SIG-M5 (cell line): ENCODE measurements around the gene LRRC63.
A peak's percentile ranks its signal among the peaks of the same experiment; 100 is the strongest.
"Not testable (repeated sequence)": the region's sequence is repeated elsewhere in the genome, so short reads cannot be mapped to it uniquely, and the experiment has no call there.

Experiments
- DNase-seq: peaks from one replicate; lab custom pipeline; 2025; lab: John Stamatoyannopoulos, UW

Gene LRRC63

DNA sequence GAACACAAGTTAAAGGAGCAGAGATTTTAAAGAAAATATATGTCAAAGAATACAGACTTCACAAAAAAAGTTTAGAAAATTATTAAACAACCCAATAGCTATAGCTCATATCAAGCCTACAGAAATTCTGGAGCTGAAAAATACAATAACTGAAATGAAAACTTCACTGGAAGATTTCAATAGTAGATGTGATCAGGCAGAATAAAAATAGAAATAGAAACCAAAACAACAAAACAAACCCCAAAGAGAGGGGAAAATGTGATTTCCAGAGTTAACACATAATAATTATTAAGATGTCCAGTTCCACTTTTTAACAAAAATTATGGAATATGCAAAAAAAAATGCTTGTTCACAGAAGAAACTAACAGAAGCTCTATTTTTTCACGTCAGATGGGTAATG, 23.6 kb downstream of the LRRC63 start:
- DNase-seq: no peak

DNA sequence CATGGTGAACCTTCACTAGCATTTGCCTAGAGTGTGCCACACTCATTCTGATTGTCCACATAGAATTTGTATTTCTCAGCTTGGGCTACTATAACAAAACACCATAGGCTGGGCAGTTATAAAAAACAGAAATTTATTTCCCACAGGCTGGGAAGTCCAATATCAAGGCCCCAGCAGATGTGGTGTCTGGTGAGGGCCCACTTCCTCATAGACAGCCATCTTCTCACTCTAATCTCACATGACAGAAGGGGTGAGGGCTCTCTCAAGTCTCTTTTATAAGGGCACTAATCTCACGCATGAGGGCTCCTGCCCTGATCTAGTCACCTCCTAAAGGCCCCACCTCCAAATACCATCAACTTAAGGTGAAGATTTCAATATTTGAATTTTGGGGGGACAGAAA, 53.6 kb downstream of the LRRC63 start:
- no peak for DNase-seq

DNA sequence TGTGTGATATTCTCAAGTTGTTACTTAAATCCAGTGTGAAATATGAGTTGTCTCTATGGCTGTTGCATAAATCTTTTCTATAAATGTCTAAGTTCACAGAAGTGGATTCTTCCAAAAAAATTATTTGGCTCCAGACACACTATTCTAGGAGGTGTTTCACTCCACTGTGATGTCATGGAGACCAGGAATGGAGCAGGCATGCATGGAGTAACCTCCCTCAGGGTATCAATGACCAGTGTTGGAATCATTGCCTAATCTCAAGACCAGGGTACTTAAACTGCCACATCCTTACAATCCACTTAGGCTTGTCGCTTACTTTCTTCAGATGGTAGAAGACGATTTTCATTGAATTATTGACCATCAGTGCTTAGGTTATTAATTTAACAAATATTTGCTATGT, 55.4 kb downstream of the LRRC63 start:
- DNase-seq: no peak

DNA sequence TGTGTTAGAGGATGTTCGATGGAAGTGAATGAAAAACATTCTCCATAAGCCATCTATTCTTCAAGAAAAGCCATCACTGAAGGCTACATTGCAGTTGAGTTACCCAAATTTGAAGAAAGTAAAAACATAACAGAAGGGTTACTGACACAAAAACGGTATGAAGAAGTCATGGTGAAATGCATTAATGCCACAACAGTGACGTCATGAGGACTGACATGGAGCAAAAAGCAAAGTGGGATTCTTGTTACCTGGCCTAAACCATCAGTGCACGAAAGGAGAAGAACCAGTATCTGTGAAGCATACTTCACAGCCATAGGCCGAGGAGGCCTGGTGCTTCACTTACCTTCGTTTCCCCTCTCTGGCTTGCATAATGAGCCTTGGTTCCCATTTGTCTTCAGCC, 58.7 kb downstream of the LRRC63 start:
- no peak for DNase-seq

DNA sequence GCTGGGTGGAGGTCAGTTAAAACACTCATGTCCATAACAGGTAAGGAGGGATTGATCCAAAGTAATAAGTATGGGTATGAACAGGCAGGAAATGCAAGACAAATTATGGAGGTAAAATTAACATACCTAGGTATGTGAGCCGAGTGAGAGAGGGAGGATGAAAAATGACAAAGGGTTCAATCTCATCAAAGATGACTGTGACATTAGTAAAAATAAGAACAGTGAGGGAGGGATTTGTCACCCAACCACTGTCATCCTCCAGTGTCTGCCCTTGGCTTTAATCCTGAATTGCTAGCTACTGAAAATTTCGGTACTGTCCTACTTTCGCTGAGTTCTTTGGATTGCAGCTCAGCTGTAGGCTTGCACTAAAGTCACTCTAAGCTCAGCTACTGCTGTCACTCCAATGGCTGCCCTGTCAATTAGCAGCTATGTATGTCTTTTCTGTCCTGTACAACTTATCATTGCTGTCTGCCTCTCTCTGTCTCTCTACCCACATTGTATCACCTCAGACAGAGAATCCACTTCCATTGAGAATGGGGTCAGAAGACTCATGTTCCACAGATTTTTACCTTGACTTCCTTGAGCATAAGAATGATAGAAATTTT, 62.5 kb downstream of the LRRC63 start:
- DNase-seq: no peak

DNA sequence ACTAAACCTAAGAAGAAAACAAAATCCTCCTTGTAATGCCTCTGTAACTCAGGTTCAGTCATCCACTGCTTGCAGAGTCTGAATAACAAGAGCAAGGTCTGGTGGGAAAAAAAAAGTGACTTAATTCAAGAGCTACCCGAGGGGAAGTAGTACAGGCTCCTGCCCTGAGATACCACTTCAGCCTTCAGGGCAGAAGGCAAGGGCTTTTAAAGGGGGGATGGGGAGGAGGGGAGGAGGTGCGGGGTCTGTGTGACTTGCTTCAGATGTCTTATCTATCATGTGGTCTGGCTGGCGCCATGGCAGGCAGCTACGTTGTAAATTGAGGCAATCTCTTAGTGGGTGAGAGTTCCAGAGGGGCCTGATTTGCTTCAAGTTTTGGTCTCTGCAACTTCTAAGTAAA, 66.7 kb downstream of the LRRC63 start:
- no peak for DNase-seq

DNA sequence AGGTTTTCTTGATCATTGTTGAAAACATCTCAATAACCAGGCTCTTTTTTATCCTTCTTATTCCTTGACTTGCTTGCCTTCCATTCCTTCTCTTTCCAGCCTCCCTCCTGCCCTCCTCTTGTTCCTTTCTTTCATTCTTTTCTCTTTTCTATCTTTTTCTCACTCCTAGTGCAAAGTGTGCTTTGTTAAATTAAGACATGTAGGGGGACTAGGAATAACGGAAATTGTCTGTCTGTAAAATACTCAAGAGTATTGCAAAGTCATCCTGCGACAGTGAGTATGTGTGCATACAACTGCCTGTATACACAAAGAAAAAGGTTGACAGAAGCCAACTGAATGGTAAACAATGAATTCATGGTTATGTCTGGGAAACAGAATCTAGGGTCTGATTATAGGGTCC, 70.1 kb downstream of the LRRC63 start:
- no peak for DNase-seq

DNA sequence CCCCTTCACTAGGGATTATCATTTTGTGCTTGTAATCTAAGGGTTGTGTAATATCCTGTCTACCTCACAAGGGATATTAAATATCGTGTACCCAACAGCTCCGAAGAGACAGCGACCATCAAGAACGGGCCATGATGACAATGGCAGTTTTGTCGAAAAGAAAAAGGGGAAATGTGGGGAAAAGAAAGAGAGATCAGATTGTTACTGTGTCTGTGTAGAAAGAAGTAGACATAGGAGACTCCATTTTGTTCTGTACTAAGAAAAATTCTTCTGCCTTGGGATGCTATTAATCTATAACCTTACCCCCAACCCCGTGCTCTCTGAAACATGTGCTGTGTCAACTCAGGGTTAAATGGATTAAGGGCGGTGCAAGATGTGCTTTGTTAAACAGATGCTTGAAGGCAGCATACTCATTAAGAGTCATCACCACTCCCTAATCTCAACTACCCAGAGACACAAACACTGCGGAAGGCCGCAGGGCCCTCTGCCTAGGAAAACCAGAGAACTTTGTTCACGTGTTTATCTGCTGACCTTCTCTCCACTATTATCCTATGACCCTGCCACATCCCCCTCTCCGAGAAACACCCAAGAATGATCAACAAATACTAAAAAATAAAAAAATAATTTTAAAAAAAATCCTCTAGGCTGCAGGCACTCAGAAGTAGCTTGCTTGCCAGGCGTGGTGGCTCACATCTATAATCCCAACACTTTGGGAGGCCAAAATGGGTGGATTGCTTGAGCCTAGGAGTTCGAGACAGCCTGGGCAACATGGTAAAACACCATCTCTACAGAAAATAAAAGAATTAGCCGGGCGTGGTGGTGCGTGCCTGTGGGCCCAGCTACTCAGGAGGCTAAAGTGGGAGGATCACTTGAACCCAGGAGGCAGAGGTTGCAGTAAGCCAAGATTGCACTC, 72.4 kb downstream of the LRRC63 start:
- not testable (repeated sequence) for DNase-seq

DNA sequence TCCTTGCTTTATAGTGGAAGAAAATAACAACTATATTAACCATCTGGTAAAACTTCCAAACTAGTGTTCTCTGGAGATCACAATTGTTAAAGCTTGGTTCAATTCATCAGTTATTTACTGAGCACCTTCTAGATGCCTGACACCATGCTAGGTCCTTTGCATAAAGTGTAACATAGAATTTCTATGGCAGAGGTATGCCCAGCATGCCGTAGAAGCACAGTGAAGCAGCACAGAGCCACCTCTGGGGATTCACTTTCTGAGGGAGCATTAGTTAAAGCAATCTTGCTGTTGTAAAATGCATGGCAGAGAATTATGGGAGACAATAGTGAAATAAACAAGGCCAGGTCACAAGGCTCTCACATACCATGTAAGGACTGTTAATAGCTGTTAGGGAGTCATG, 75.2 kb downstream of the LRRC63 start:
- DNase-seq: no peak

DNA sequence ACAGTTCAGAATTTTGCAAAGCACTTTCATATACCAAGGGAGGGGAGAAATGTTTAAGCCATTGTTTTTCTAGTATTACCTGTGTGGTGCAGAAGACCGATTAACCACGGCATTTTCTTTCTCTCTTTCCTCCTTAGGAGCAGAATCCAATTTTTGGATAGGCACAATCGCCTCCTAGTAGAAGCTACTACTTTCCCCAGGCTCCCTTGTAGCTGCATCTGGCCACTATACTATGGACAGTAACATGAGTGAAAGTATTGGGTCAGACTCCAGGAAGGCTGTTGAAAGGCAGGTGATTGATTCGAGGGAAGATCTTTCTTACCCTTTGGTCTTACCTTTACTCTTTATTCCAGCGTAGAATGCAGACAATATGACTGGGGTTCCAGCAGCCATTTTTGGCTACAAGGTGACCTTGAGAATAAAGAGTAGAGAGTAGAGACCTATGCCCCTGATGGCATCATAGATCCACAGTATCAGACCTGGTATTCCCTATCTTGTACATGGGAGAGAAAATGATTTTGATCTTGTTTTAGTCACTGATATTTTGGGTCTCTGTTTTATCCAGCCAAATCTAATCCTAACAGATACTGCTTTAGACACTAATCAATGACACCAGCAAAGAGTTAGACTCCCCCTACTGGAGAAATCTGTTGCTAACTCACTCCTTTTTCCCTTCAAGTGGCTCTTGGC, 77.0 kb downstream of the LRRC63 start:
- DNase-seq: no peak

DNA sequence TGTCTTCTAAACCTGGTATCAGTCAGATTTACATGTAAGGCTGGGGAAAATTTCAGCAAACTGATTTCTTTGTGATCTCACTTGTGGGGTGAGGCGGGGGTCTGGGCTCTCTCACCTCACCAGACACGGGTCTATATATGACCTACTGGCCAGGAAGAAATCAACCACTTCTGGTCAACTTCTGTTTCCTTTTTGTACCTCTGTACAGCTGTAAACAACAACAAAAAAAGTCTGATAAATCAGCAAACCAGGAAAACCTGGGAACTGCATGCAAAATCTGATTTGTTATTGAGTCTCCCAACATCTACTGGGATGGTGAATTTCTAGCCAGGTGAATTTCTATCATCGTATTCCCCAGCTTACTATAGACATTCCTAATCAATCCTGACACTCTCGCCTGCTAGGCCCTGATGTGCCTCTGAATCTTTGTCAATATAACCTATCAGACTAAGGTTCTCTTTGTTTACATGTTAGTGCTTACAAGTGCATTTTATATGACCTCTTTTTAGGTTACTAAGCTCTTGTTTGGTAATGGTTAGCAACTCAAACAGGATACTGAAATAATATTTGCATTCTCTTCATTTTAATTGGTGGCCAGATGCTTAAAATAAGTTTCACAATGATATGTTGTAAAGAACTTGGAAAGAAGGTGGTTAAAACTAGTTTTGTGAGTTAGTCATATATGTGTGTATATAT, 77.7 kb downstream of the LRRC63 start:
- DNase-seq: no peak

DNA sequence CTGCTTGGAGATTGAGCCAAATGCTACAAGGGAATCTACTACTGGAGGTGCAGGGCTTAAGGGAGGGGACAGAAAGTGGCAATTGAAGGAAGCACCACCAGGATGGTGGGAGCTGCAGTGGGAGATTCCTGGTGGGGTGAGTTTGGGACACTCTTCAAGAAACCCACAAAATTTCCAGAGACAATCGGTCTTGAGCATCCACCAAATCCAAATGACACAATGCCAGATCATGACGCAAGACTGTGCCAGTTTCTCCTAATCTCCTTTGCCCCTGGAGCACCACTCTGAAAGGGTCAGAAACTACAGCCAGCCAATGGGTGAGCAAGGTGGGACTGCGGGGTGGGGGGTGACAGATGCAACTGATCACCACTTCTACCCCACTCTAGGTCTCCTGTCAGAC, 78.7 kb downstream of the LRRC63 start:
- DNase-seq: no peak

DNA sequence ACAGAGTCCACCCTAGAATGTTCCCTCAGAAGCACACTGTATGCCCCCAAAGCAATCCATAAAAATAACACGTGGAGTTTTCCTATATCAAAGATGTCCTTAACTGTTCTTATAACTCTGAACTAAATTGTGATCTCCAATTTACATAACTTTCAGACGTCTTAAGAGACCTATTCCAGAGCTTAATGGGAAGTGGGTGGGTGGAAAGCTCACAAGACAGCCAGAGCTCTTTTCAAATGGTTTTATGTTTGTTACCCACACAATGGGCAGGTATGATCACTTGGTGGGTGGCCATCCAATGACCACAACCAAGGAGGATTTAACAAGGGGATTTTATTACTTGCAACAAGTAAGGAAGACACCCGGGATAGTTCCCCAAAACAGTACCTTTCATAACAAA, 81.7 kb downstream of the LRRC63 start:
- no peak for DNase-seq

DNA sequence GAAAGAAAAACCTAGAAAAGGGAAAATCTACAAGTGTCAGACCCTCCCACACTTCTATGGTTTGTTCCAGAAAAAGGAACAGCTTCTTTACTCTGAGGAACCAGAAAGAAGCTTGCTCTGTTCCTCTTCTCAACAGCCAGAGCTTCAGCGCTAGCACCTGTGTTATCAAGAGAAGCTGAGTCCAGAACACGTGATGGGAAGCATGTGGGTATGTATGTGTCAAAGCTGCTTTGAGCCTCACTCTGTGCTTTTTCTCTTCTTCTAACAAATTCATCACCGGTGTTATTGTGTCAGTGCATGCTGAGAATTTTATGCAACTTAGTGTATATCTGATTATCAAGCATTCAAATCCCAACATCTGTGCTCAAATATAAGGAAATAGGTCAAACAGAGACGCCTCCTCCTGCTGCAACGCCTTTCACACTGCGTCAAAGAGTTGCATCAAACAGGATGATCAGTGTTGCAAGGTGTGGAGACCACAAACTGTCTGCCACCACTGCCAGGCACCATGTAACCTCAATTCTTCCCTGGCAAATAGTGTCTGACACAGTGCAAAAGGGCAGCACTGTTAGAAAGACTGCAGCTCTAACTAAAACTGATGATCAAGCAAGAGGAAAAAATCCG, 83.9 kb downstream of the LRRC63 start:
- peak; percentile 98 for DNase-seq

DNA sequence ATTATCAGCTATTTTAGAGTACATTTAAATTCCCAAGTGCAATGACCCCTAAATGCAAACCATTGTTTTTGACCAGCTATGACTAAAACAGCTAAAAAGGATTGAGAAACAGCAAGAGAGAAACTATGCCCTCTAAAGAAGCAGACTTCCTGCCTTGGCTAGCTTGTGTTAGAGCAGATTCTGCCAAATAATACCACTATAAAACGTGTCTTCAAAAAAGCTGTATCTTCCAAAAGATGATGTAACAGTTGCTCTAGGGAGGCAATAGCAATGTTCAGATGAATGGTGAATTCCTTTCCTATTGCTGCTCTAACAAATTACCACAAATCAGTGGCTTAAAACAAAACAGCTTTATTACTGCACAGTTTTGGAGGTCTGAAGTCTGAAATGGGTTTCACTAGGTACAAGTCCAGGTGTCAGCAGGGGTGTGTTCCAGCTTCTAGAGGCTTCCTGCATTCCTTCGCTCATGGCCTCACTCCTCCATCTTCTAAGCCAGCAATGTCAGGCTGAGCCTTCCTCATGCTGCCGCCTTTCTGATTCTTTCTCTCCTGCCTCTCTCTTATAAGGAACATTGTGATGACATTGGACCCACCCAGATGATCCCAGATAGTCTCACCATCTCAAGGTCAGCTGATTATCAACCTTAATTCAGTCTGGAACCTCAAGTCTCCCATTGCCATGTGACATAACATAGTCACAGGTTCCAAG, 84.5 kb downstream of the LRRC63 start:
- DNase-seq: peak; percentile 82

DNA sequence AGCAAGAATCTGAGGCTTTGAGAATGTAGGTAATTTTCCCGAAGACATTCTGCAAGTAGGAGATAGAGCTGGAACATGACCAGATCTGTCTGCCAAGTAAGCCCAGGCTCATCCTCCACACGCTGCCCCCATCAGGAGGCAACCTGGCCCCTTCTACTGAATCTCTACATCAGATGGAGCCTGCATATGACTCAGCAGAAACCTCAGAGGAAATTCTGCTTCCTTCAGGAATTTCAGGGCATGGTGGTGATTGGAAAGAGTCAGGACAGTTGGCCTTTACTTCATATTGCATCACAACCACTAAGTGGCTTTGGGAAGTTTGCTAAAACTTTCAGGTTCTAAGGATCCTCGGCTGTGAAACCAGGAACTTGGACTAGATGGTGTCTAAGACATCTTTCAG, 85.2 kb downstream of the LRRC63 start:
- no peak for DNase-seq

DNA sequence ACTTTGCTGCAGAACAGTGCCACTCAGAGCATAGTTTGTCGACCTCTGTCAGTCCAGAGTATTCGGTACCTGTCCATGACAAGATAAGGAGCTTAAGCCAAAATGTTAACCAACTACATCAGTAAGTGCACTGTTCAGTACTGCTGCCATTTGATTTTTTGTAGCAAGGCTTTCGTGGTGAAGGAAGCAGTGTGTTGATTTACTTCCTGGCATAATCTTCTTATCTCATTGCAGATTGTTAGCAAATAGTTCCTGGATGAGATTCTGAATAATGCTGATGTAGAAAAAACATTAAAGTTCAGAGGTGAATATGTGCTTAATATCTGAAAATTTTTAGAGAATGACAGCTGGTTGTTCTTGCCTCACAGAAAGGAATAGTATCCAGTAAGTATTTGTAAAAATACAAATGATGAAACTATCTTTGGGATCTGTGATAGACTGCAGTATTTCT, 85.7 kb downstream of the LRRC63 start:
- DNase-seq: no peak

DNA sequence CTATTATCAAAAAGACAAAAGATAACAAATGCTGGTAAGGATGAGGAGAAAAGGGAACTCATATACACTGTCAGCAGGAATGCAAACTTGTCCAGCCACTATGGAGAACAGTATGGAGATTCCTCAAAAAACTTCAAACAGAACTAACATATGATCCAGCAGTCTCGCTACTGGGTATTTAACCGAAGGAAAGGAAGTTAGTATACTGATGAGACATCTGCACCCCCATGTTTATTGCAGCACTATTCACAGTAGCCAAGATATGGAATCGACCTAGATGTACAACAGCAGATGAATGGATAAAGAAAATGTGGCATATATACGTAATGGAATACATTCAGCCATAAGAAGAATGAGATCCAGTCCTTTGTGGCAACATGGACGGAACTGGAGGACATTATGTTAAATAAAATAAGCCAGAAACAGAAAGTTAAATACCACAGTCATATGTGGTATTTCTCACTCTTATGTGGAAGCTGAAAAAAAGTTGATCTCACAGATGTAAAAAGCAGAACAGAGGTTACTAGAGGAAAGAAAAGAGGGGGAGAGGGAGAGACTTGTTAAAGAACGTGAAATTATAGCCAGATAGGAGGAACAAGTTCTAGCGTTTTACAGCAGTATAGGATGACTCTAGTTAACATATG, 92.1 kb downstream of the LRRC63 start:
- no peak for DNase-seq

DNA sequence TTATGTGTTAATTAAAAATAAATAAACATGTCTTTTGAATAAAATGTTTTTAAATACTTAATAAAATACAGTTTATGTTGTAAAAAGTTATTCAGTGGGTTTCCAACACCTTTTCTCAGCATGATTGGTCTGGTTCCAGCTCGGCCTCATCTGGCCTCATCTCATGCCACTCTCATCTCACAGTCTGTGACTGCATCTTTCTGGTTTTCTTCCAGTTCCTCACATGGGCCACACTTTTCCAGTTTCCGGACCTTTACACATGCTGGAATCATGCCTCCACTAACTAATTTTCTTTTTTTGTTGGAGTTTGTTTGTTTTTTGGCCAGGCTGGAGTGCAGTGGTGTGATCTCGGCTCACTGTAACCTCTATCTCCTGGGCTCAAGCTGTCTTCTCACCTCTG, 92.8 kb downstream of the LRRC63 start:
- no peak for DNase-seq

DNA sequence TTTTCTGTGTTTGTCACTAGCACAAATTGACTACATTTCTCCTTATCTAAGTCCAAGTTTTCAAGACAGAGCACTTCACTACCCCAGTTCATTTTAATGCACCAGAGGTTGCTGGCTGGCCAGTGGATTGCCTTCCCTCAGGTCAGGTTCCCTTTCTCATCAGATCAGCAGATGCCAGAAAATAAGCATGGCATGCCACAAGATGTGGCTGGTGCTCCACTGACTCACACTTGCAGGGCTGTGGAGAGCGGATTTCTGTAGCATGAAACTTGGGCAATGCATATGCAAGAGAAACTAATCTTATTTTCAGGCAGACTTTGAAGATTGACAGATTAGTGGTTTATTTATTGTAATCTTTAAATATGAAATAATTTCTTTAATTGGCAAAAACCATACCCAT, 95.8 kb downstream of the LRRC63 start:
- no peak for DNase-seq

DNA sequence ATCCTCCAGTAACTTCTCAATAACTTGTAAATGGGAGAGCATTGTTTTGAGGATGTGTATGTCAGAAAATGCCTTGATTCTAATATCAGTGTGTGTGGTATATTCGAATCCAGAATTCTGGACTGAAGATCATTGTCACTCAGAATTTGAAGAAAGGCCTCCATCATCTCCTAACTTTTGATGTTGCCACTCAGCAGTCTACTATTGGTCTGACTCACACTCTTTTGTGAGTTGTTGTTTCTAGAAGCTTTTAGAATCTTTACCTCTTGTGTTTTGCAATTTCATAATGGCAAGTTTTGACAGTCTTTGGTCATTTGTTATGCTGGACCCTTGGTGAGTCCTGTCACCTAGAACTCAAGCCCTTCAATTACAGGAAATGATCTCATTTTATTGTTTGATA, 98.3 kb downstream of the LRRC63 start:
- no peak for DNase-seq
